A375 (cell line): ENCODE data around the gene CEP68. TPM values are rescaled to one million over a fixed set of nuclear protein-coding genes. Genes with fewer than 3 reads are reported as not detected.

Experiments used
- total RNA-seq: library from RNA; depleted of rRNA; stranded (reverse); fragments of >200 nt; shearing (Covaris generic); gene quantifications from 2 replicates; pipeline ENCODE4 v1.2.3, GENCODE V29; 2014; rRNA removed

CEP68 gene, protein sequence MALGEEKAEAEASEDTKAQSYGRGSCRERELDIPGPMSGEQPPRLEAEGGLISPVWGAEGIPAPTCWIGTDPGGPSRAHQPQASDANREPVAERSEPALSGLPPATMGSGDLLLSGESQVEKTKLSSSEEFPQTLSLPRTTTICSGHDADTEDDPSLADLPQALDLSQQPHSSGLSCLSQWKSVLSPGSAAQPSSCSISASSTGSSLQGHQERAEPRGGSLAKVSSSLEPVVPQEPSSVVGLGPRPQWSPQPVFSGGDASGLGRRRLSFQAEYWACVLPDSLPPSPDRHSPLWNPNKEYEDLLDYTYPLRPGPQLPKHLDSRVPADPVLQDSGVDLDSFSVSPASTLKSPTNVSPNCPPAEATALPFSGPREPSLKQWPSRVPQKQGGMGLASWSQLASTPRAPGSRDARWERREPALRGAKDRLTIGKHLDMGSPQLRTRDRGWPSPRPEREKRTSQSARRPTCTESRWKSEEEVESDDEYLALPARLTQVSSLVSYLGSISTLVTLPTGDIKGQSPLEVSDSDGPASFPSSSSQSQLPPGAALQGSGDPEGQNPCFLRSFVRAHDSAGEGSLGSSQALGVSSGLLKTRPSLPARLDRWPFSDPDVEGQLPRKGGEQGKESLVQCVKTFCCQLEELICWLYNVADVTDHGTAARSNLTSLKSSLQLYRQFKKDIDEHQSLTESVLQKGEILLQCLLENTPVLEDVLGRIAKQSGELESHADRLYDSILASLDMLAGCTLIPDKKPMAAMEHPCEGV
- total RNA-seq: 5.5 and 6.9 TPM in 2 replicates

DNA sequence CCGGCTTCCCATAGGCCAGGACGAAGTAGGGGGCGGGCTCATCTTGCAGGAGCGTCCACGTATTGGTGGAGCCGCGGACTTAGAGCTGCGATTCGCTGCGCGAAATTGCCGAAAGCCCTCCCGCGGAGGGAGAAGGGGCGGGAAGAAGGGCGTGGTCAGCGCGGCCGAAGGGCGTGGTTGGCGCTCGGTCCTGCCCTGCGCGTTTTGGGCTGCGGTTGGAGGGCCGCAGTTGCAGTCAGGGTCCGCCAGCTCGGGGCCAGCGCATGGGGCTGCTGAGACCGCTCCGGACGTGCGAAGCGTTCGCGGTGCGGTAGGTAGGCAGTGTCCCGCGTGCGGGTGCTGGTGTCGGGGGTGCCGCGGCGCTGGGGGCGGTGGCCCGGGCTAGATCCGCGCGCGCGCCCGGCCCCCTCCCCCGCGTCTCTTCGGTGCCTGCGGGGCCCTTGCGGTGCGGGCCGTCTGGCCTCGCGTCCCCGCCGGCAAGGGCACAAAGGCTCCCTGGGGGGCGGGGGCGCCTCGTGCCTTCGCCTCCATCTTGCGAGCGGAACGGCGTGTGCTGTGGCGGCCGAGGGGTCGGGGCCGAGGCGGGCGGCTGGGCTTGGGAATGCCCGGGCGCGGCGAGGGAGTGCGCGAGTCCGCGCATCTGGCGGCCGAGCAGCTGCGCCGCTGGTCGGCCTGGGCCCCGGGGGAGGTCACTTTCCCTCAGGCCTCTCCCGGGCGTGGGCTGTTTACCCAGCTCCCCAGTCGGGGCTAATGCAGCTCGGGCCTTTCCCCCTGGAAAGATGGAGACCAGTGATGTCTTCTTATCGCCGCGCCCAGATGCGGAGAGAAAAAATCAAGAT lies at the start of gene CEP68:
CEP68 (plus strand) TSS at position 202 of the 839 bp plus-strand sequence. CDS start 13,029 bp downstream, outside the sequence.

DNA sequence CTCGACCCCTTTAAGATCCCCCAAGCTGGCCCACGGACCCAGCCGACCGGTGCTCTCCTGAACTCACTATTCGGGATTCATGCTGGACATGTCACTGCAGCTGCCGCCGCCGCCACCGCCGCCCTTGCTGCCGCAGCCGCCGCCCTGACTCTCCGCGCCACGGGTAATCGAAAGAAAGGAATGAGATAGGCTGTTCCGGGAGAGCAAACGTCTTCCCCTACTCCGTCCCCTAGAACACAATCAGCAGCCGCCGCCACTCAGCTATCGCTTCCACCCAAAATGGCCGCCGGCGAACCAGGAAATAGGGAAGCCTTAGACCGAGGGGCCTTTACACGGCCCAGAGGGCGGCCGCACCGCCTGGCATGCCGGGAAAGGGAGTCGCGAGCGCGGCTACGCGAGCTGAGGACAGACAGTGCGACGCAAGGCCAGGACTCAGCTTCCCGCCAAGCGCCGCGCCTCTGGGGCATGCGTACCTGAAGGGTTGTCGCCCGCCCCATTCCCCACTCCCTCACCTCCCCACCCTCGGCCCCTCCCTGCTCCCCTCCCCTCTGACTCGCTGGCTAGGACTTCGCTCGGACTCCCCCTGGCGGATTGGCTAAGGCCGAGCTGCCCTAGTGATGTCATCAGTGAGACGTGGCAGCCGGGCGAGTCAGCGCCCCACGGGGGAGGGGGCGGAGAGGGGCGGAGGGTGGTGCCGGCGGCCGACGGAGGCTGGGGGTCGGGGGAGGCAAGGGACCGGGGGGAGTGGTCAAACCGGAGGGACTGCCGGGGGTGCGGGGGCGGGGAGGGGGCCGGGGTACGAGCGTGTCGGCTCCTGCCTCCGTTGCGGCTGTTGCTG lies 73.8 kb downstream of the CEP68 start, which contains the start of gene RAB1A:
RAB1A (minus strand) TSS at position 281 of the 838 bp plus-strand sequence; CDS start at position 90, 191 bp downstream.

Other genes starting within 250 kb of the CEP68 start
- gene SLC1A4, start 67.0 kb upstream of the CEP68 start, total RNA-seq: 70.8 and 78.1 TPM in 2 replicates
- gene RAB1A, start 73.7 kb downstream of the CEP68 start, total RNA-seq: 54.0 and 56.1 TPM in 2 replicates
- 41.8 and 46.2 TPM in 2 replicates for gene ACTR2, start 171.4 kb downstream of the CEP68 start, total RNA-seq